ENCODE measurements around the gene WNT8B. TPM values are rescaled to one million over a fixed set of nuclear protein-coding genes. Genes with fewer than 3 reads are reported as not detected.
A peak's percentile ranks its signal among the peaks of the same experiment; 100 is the strongest.

Gene WNT8B
- total and polyA plus RNA-seq, 10 of the 15 experiments (the other 5 are each of a cell fraction or from before 2014, with no cell fraction given): not detected

GRCh38 chr10:100531761-100532160, 69.0 kb downstream of the WNT8B start (continued):
- TF ChIP-seq ZBTB11 (CRISPR knock-in tag; IDR thresholded peaks at IDR 0.05): no peak
- no peak for TF ChIP-seq YBX1 (IDR thresholded peaks at IDR 0.05)
- no peak for TF ChIP-seq MTA3 (IDR thresholded peaks at IDR 0.05; ENCODE audit: borderline replicate concordance, low read length)
- TF ChIP-seq ZNF592 (IDR thresholded peaks at IDR 0.05): no peak
- no peak for TF ChIP-seq WRNIP1 (IDR thresholded peaks at IDR 0.05; ENCODE audit: borderline replicate concordance, low read depth, low read length)
- no peak for TF ChIP-seq ZBTB4 (CRISPR knock-in tag; IDR thresholded peaks at IDR 0.05)
- TF ChIP-seq SUPT20H (IDR thresholded peaks at IDR 0.05; ENCODE audit: borderline replicate concordance, control insufficient read depth, low read depth, low read length): no peak
- TF ChIP-seq MYB (IDR thresholded peaks at IDR 0.05; ENCODE audit: borderline replicate concordance, low read depth, low read length): no peak
- TF ChIP-seq FOXM1 (IDR thresholded peaks at IDR 0.05; ENCODE audit: low read depth, low read length): no peak
- no peak for TF ChIP-seq RFX5 (IDR thresholded peaks at IDR 0.05; ENCODE audit: low read depth, low read length)
- no peak for TF ChIP-seq POLR2A (IDR thresholded peaks at IDR 0.05; ENCODE audit: low read depth, low read length)
- 0 out of 2 replicates have a peak, but pooled peaks have one; percentile 16 for TF ChIP-seq CREM (IDR thresholded peaks at IDR 0.05; ENCODE audit: low read depth)
- TF ChIP-seq CBX3 (IDR thresholded peaks at IDR 0.05; ENCODE audit: borderline replicate concordance, low read depth): no peak
- TF ChIP-seq RBBP5 (conservative IDR thresholded peaks at IDR 0.05): no peak
- no peak for TF ChIP-seq EED (IDR thresholded peaks at IDR 0.05; ENCODE audit: low read depth)
- peak; percentile 65; the same call in 1 of the 2 replicates for TF ChIP-seq NR2F1 (conservative IDR thresholded peaks at IDR 0.05)
- TF ChIP-seq MAX (IDR thresholded peaks at IDR 0.05; ENCODE audit: low read depth, low read length): no peak
- no peak for TF ChIP-seq BRCA1 (IDR thresholded peaks at IDR 0.05; ENCODE audit: low read depth, low read length)

Data from GM12878 (cell line).